Measurements from ENCODE around the gene ZNF462.

Gene ZNF462

GRCh38 chr9:106864373-106865143 is 1.6 kb downstream of the ZNF462 start:
- DNase-seq (ENCODE audit: low read depth in 2 of 2), result no peak

GRCh38 chr9:106866243-106866642 is 3.3 kb downstream of the ZNF462 start:
- DNase-seq (ENCODE audit: low read depth in 2 of 2), result no peak

- DNase-seq (ENCODE audit: low read depth in 2 of 2), result no peak
Measured at GRCh38 chr9:106867286-106867685, 4.3 kb downstream of the ZNF462 start.

- no peak for DNase-seq (ENCODE audit: low read depth in 2 of 2)
Measured at GRCh38 chr9:106868087-106868486, 5.1 kb downstream of the ZNF462 start.

- no peak for DNase-seq (ENCODE audit: low read depth in 2 of 2)
Measured at GRCh38 chr9:106868565-106868964, 5.6 kb downstream of the ZNF462 start.

GRCh38 chr9:106869028-106869427 is 6.1 kb downstream of the ZNF462 start:
- DNase-seq (ENCODE audit: low read depth in 2 of 2), result no peak

GRCh38 chr9:106869458-106869857 is 6.5 kb downstream of the ZNF462 start:
- no peak for DNase-seq (ENCODE audit: low read depth in 2 of 2)

- no peak for DNase-seq (ENCODE audit: low read depth in 2 of 2)
Measured at GRCh38 chr9:106872641-106873040, 9.7 kb downstream of the ZNF462 start.

- no peak for DNase-seq (ENCODE audit: low read depth in 2 of 2)
Measured at GRCh38 chr9:106874031-106874430, 11.1 kb downstream of the ZNF462 start.

- no peak for DNase-seq (ENCODE audit: low read depth in 2 of 2)
Measured at GRCh38 chr9:106874652-106875051, 11.7 kb downstream of the ZNF462 start.

- no peak for DNase-seq (ENCODE audit: low read depth in 2 of 2)
Measured at GRCh38 chr9:106875529-106875928, 12.6 kb downstream of the ZNF462 start.

GRCh38 chr9:106877345-106877744 is 14.4 kb downstream of the ZNF462 start:
- no peak for DNase-seq (ENCODE audit: low read depth in 2 of 2)

- no peak for DNase-seq (ENCODE audit: low read depth in 2 of 2)
Measured at GRCh38 chr9:106878081-106878837, 15.3 kb downstream of the ZNF462 start.

GRCh38 chr9:106878934-106879333 is 16.0 kb downstream of the ZNF462 start:
- DNase-seq (ENCODE audit: low read depth in 2 of 2), result no peak

- no peak for DNase-seq (ENCODE audit: low read depth in 2 of 2)
Measured at GRCh38 chr9:106879439-106879882, 16.5 kb downstream of the ZNF462 start.

GRCh38 chr9:106880081-106880480 is 17.1 kb downstream of the ZNF462 start:
- no peak for DNase-seq (ENCODE audit: low read depth in 2 of 2)

GRCh38 chr9:106880863-106881262 is 17.9 kb downstream of the ZNF462 start:
- DNase-seq (ENCODE audit: low read depth in 2 of 2), result no peak

GRCh38 chr9:106883030-106883429 is 20.1 kb downstream of the ZNF462 start:
- no peak for DNase-seq (ENCODE audit: low read depth in 2 of 2)

- DNase-seq (ENCODE audit: low read depth in 2 of 2), result no peak
Measured at GRCh38 chr9:106883626-106884190, 20.7 kb downstream of the ZNF462 start.

GRCh38 chr9:106885451-106885850 is 22.5 kb downstream of the ZNF462 start:
- DNase-seq (ENCODE audit: low read depth in 2 of 2), result no peak

- DNase-seq (ENCODE audit: low read depth in 2 of 2), result no peak
Measured at GRCh38 chr9:106886111-106887046, 23.4 kb downstream of the ZNF462 start.

GRCh38 chr9:106887066-106887465 is 24.1 kb downstream of the ZNF462 start:
- DNase-seq (ENCODE audit: low read depth in 2 of 2), result no peak
